ENCODE data around the gene TFB2M. TPM values are rescaled to one million over a fixed set of nuclear protein-coding genes. Genes with fewer than 3 reads are reported as not detected.

The TFB2M gene
- total RNA-seq, 1 donor: 10.5 TPM

GRCh38 chr1:246517391-246517790, 48.7 kb downstream of the TFB2M start:
- no peak for DNase-seq (ENCODE audit: low read depth in 2 of 3, low spot score in 2 of 3)

DNA sequence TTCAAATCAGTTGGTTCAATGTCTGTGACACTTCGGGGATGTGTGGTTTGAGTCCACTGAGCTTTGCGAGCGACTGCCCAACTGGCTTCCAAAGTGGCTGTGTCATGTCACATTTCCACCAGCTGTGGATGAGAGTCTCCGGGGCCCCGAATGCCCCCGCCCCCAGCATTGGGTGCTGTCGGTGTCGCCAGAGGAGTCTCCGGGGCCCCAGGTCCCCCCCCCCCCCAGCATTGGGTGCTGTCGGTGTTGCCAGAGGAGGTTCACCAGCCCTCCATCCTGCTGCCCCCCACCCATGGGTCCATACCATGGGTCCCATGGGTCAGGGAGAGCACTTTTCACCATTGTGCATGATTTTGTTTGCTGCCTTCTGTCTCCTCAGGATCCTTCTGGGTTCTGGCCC, 49.9 kb downstream of the TFB2M start:
- DNase-seq (ENCODE audit: low read depth in 2 of 3, low spot score in 2 of 3): no peak

DNA sequence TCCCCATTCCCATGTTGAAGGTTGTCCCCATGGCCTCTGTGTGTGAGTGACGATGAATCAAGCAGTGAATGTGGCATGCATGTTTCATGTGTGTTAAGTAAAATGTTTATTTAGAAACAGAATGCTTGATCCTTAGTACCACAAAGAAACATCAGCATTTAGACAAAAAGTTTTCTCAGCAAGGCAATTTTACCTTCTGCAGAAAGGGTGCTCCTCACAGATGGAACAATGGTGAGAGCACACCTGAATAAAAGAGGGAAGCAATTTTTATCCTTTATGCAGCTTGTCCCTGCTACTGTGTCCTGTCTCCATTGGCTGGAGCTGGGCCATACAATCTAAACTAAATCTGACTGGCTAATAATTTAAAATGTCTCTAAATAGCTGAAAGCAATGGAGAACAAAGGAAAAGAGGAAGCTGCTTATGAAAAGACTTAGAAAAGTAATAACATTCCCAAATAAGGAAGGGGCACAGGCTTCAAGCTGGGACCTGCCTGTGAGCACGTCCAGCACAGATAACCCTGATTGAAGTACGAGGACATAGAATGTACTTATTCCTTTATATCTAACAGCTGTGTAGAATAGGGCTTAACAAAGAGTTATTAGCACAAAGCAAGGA, 50.6 kb downstream of the TFB2M start:
- DNase-seq (ENCODE audit: low read depth in 2 of 3, low spot score in 2 of 3): peak in 1 of 3 donors; percentile 15

GRCh38 chr1:246513619-246514343, 52.3 kb downstream of the TFB2M start:
- DNase-seq (ENCODE audit: low read depth in 2 of 3, low spot score in 2 of 3): no peak

- no peak for DNase-seq (ENCODE audit: low read depth in 2 of 3, low spot score in 2 of 3)
These were observed 53.0 kb downstream of the TFB2M start for GRCh38 chr1:246513041-246513440.

DNA sequence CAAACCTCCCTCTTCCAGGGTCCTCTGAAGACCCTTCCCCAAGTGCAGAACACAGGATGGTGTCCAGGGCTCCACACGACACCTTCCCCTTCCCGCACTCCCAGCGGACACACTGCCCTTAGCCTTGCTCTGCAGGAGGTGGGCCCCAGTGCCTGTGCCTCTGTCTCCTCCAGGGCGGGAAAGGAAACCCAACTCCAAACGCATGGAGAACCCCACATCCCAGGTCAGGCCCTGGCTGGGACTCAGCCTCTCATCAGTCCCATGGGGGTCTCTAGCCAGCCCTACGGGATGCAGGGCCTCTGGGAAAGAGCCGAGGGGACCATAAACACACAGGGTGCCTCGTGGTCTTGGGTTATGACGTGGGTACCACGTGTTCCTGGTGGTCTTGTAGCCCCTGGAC, 53.4 kb downstream of the TFB2M start:
- no peak for DNase-seq (ENCODE audit: low read depth in 2 of 3, low spot score in 2 of 3)

GRCh38 chr1:246512230-246512629, 53.8 kb downstream of the TFB2M start:
- no peak for DNase-seq (ENCODE audit: low read depth in 2 of 3, low spot score in 2 of 3)

DNA sequence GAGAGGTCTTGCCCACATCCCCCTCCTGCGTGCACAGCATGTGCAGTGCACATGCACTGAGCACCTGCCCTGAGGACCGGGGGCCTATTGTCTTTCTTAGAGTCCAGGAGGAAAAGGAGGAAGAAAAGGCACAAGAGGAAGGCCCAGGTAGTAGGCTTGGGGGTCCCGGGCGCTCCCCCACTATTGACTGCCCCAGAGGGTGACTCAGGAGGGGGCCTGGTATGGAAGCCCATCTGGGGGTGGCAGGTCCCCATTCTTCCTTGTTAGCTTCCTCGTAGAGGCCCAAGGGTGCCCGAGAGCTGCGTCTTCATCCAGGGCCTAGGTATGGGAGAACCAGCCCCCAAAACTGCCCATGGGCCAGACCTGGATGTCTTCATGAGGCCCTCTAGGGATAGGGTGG, 54.9 kb downstream of the TFB2M start:
- DNase-seq (ENCODE audit: low read depth in 2 of 3, low spot score in 2 of 3): no peak

DNA sequence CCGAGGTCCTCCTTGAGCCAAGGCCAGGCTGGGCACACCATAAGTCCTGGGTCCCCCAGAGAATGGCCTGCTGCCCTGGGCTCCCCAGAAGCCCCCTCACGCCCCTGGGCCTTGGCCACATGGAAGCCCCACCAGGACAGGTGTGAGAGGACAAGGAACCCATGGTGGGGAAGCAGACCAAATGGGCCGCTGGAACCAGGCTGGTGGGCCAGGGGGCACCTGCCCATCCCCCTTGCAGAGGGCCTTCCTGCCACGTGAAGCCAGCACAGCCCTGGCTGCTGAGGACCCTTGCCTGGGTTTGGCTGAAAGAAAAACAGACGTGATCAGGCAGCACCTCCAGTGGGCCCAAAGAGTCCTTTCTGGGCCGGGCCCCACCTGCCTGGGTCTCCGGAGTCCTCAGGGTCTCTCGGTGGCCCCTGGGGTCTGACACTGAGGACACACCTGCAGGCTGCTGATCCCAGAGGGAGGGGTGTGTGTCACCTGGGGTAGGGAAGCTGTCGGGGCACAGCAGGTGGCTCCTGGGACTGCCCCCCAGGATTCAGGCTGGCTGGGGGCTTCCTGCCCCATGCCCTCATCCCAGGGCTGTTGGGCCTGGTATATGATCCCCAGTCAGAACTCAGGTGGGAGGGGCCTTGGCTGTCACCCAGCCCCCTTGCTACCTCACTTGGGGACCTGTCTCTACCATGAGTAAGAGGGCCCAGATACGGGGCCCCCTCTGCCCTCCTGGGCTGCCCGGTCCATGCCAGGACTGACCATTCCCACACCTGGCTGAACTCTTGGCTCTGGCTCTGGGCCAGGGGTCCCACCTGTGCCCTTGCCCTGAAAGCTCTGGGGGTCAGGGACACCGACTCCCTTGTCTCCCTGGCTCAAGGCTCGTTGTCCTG, 55.7 kb downstream of the TFB2M start:
- DNase-seq (ENCODE audit: low read depth in 2 of 3, low spot score in 2 of 3): no peak

DNA sequence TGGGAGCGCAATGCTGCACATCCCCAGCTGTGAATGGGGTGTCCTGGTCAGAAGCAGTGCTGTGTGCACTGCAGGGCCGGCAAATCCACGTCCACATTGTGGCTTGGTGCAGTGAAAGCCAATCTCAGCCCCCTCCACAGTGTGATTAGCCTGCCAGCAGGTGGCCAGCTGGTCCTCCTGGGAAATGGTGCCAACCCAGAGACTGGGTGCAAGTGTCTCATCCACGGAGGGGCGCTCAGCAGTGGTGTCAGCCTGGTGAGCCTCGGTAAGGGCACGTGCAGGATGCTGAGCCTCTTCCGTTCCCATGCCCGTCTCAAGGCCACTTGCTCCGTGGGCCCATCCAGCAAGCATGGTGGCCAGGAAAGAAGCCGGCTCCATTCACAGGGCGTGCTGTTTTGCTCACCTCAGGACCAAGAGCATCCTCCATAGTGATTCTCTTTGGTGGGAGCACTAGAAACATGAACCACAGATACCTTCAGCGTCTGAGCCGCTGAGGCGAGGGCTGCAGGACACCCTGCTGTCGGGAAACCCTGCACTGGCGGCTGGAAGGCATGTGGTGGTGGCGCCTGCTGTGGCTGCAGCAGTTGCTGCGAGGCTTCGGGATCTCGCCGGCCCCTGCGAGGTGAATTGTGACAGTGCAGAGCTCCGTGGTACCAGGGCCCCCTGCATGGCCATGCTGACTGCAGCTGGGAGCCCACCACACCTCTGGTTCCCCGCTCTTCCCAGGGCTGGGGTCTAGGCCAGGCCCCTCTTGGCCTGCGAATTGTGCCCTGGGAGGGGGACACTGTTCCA, 57.0 kb downstream of the TFB2M start:
- DNase-seq (ENCODE audit: low read depth in 2 of 3, low spot score in 2 of 3): no peak

DNA sequence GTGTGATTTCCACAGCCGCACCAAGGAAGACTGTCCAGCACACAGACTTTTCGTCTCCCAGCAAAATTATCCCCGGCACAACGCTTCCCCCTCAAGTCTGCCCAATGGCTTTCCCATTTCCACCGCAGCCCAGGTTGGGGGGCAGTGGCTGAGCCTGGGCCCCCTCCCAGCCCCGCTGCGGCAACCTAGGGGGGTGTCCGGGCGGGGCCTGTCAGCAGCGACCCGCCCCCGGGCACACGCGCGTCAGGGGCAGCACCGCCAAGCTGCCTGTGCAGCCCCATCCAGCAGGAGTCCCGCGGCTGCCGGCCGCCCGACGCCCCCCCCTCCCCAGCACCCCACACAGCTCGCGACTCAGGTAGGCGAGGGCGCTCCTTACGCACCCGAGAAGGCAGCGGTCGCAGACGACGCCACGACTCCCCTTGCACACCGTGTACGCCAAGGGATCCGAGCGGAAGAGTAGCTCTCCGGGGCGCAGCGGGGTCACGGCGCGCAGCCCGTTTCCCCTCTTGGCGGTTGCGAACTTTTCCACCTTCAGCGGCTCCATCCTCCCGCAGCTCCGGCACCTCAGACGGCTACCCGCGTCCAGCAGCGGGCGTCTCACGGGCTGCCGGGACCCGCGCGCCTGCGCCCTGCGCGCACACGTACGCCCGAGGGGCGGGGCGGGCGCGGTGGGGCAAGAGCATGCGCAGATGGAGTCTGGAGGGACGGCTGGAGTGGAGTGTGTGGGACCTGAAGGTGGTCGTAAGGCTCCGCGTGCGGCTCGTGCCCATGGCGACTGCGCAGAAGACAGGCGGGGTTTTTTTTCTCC, 59.2 kb downstream of the TFB2M start, which contains the start of gene SMYD3:
TSS of gene SMYD3 (minus strand) at position 606 of the 808 bp plus-strand sequence.
- peak; percentile 75 to 91 (median 89) for DNase-seq (ENCODE audit: low read depth in 2 of 3, low spot score in 2 of 3)

- peak in 1 of 3 donors; percentile 12 for DNase-seq (ENCODE audit: low read depth in 2 of 3, low spot score in 2 of 3)
These were observed 59.7 kb downstream of the TFB2M start for GRCh38 chr1:246506367-246506673.

- no peak for DNase-seq (ENCODE audit: low read depth in 2 of 3, low spot score in 2 of 3)
These were observed 62.7 kb downstream of the TFB2M start for GRCh38 chr1:246503341-246503740.

- peak; percentile 34 to 91 (median 76) for DNase-seq (ENCODE audit: low read depth in 2 of 3, low spot score in 2 of 3)
These were observed 68.6 kb downstream of the TFB2M start for GRCh38 chr1:246497331-246497915.

GRCh38 chr1:246492611-246493245, 73.3 kb downstream of the TFB2M start:
- DNase-seq (ENCODE audit: low read depth in 2 of 3, low spot score in 2 of 3): peak in 2 of 3 donors; percentile 56 to 70

DNA sequence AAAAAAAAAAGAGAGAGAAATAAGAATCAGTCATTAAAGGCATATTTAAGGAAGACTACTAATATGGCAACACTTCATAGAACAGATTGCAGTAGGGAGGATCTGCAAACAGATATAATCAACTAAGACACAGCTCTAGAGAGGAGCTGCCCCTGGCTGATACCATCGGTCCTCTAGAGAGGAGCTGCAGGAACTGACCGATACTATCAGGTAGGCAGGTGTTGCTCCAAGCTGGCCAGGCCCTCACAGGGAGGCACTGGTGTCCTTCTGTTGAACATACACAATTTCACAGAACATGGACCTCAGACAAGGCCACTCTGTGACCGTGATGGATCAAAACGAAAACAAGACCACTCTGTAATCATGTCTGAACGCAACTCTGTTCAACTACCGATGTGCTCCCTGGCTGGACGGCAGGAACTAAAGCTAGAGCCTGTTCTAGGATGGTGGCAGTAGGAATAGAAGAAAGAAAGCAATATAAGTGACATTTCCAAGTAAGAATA, 74.5 kb downstream of the TFB2M start:
- no peak for DNase-seq (ENCODE audit: low read depth in 2 of 3, low spot score in 2 of 3)

All from hematopoietic multipotent progenitor cell (in vitro differentiated cells).